ENCODE measurements around the gene REPIN1. TPM values are rescaled to one million over a fixed set of nuclear protein-coding genes. Genes with fewer than 3 reads are reported as not detected.
A peak's percentile ranks its signal among the peaks of the same experiment; 100 is the strongest.

The REPIN1 gene
- total and polyA plus RNA-seq, 4 donors: 17.1 to 118 (median 55.1) TPM

DNA sequence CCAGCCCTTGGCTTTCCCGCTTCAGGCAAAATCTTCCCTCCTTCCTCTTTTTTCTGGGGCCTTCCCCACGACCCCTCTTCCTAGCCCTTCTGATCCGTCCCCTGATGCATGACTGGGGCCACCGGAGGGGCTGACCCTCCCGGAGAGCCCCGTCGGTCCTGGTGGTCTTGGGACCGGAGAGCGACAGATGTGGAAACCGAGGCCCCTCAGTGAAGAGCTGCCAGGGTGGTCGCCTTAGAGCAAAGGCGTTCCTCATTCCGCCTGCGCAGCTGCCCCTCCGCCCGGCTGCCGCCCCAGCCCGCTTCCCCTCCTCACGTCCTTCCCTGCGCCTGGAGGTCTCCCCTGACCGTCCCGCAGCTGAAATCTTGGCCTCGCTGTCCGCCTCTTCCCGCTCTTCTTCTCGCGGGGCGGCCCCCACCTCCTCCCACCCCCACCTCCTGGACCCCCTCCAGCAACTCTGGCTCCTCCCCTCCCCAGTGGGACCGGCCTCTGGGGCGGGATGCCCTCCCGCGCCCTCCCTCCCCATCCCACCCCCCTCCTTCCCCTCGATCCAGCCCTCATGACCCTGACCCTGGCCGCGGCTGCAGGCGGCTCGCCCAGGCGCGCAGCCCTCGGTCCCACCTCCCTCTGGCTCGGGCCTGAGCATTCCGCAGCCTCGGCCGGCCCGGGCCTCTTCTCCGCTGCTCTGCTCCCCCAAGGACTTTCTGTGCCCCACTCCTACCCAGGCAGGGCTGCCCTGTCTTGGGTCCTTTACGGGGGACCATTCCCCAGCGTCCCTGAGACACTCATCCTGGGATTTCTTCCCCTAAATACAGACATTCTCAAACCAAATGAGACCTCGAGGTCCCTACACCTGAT lies 27.1 kb upstream of the REPIN1 start, which contains the start of gene RARRES2:
TSS of gene RARRES2 (minus strand) at position 367 of the 858 bp plus-strand sequence. CDS start 1,020 bp downstream, outside the sequence.
- DNase-seq (ENCODE audit: low spot score): peak; percentile 70
- Histone ChIP-seq H3K9me3 (ENCODE audit: control insufficient read depth in 4 of 4, low read length in 3 of 4) (no peaks in the 10 kb centered on the region), H3K36me3 (ENCODE audit: control insufficient read depth in 4 of 4, insufficient read depth in 3 of 4, low read depth in 1 of 4, low read length in 3 of 4) (no peaks in the 10 kb centered on the region), H3K27ac (ENCODE audit: low read depth in 1 of 2, low read length in 2 of 2) (peak within 1 kb of the TSS; percentile 75 to 94), H3K9ac (ENCODE audit: low read depth in 1 of 2, low read length in 2 of 2) (peak within 1 kb of the TSS; percentile 65 to 76), H3K4me3 (ENCODE audit: low read depth in 1 of 3, low read length in 3 of 3) (peak within 1 kb of the TSS; percentile 69 to 81 (median 74)), H3K4me1 (ENCODE audit: control insufficient read depth in 4 of 4, insufficient read depth in 4 of 4, low read length in 3 of 4) (peaks cover 23 to 61% (median 57%) of the 10 kb centered on the region in 4 donors), H3K27me3 (ENCODE audit: control insufficient read depth in 4 of 4, insufficient read depth in 4 of 4, low read length in 3 of 4) (no peaks in the 10 kb centered on the region)
- TF ChIP-seq SP1 (IDR thresholded peaks at IDR 0.05) (peak; percentile 46), RAD21 (IDR thresholded peaks at IDR 0.05) (peak; percentile 4 to 41), FOXA1 (IDR thresholded peaks at IDR 0.05) (no peak), FOXA2 (IDR thresholded peaks at IDR 0.05) (no peak), RXRA (IDR thresholded peaks at IDR 0.05) (peak; percentile 28 to 41), HNF4G (IDR thresholded peaks at IDR 0.05) (no peak), YY1 (IDR thresholded peaks at IDR 0.05) (no peak), REST (IDR thresholded peaks at IDR 0.05) (peak; percentile 29), NR2F2 (IDR thresholded peaks at IDR 0.05) (no peak), HNF4A (conservative IDR thresholded peaks at IDR 0.05) (peak in 1 of 2 donors; percentile 17)
- TF ChIP-seq, protein P1, sequence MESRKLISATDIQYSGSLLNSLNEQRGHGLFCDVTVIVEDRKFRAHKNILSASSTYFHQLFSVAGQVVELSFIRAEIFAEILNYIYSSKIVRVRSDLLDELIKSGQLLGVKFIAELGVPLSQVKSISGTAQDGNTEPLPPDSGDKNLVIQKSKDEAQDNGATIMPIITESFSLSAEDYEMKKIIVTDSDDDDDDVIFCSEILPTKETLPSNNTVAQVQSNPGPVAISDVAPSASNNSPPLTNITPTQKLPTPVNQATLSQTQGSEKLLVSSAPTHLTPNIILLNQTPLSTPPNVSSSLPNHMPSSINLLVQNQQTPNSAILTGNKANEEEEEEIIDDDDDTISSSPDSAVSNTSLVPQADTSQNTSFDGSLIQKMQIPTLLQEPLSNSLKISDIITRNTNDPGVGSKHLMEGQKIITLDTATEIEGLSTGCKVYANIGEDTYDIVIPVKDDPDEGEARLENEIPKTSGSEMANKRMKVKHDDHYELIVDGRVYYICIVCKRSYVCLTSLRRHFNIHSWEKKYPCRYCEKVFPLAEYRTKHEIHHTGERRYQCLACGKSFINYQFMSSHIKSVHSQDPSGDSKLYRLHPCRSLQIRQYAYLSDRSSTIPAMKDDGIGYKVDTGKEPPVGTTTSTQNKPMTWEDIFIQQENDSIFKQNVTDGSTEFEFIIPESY (IDR thresholded peaks at IDR 0.05): peak; percentile 38
- TF ChIP-seq, protein P2, sequence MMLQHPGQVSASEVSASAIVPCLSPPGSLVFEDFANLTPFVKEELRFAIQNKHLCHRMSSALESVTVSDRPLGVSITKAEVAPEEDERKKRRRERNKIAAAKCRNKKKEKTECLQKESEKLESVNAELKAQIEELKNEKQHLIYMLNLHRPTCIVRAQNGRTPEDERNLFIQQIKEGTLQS (IDR thresholded peaks at IDR 0.05): no peak
- 6% methylated on average over 49 of the region's 49 CpGs for WGBS

GRCh38 chr7:150342121-150342408 lies 26.6 kb upstream of the REPIN1 start:
- H3K4me1 ChIP-seq (ENCODE audit: control insufficient read depth in 4 of 4, insufficient read depth in 4 of 4, low read length in 3 of 4): peaks cover 19 to 55% (median 51%) of the 10 kb centered on the region in 4 donors
- 85% methylated on average over 9 of the region's 9 CpGs for WGBS
- H3K27ac ChIP-seq (ENCODE audit: low read depth in 1 of 2, low read length in 2 of 2): peak overlapping the region; percentile 32 to 47
- H3K4me3 ChIP-seq (ENCODE audit: low read depth in 1 of 3, low read length in 3 of 3): no peak overlapping the region
- H3K9me3 ChIP-seq (ENCODE audit: control insufficient read depth in 4 of 4, low read length in 3 of 4): no peaks in the 10 kb centered on the region
- peak overlapping the region in 1 of 2 donors; percentile 13 for H3K9ac ChIP-seq (ENCODE audit: low read depth in 1 of 2, low read length in 2 of 2)
- H3K36me3 ChIP-seq (ENCODE audit: control insufficient read depth in 4 of 4, insufficient read depth in 3 of 4, low read depth in 1 of 4, low read length in 3 of 4): no peaks in the 10 kb centered on the region
- H3K27me3 ChIP-seq (ENCODE audit: control insufficient read depth in 4 of 4, insufficient read depth in 4 of 4, low read length in 3 of 4): no peaks in the 10 kb centered on the region
- no peak for DNase-seq (ENCODE audit: low spot score)
- no peak for TF ChIP-seq JUND (IDR thresholded peaks at IDR 0.05)
- no peak for TF ChIP-seq NR2F2 (IDR thresholded peaks at IDR 0.05)
- TF ChIP-seq RXRA (IDR thresholded peaks at IDR 0.05): no peak
- TF ChIP-seq EGR1 (IDR thresholded peaks at IDR 0.05; ENCODE audit: low read depth in 2 of 2): no peak
- no peak for TF ChIP-seq FOXA1 (IDR thresholded peaks at IDR 0.05)
- TF ChIP-seq HNF4A (conservative IDR thresholded peaks at IDR 0.05): no peak
- no peak for TF ChIP-seq FOXA2 (IDR thresholded peaks at IDR 0.05)
- TF ChIP-seq SP1 (IDR thresholded peaks at IDR 0.05): no peak
- TF ChIP-seq TAF1 (conservative IDR thresholded peaks at IDR 0.05): no peak
- no peak for TF ChIP-seq YY1 (IDR thresholded peaks at IDR 0.05)
- TF ChIP-seq HNF4G (IDR thresholded peaks at IDR 0.05): no peak
- no peak for TF ChIP-seq GABPA (IDR thresholded peaks at IDR 0.05 in 1 of 2, conservative IDR thresholded peaks at IDR 0.05 in 1 of 2)
- TF ChIP-seq, protein P2 (IDR thresholded peaks at IDR 0.05): no peak
- no peak for TF ChIP-seq MAX (IDR thresholded peaks at IDR 0.05)
- TF ChIP-seq CTCF (IDR thresholded peaks at IDR 0.05; ENCODE audit: low read depth, low read length, missing input control): no peak
- no peak for TF ChIP-seq REST (IDR thresholded peaks at IDR 0.05)
